Measurements from ENCODE around the gene UPK1A.

UPK1A gene

DNA sequence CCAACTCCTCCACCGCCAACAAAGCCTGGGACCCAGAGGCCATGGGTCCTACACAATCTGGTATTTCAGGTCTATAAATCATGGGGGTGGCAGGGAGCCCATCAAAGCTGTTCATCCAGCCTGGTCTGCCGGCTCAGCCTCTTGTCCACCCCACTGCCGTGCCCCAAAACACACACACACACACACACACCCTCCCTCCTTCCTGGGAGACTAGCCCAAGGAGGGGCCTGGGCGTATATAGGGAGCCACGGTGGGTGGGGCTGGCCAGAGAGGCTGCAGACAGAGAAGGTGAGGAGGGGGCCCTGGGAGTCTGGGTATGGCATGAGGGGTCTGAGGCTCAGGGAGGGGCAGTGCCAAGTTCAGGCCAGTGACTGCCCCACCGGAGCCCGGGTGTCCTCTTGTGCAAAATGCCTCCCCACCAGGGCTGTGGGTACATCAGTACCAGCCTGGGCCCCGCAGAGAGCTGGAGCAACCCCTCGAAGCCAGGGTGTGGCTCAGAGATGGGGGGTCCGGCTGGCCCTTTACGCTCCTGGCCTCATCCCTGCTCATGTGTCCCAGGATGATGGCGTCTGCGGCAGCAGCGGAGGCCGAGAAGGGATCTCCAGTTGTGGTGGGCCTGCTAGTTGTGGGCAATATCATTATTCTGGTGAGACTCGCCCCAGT, at the start of gene UPK1A:
Gene UPK1A (plus strand): TSS at position 267 of the 663 bp plus-strand sequence. CDS start 296 bp downstream, at position 563.
- no peak for ATAC-seq

DNA sequence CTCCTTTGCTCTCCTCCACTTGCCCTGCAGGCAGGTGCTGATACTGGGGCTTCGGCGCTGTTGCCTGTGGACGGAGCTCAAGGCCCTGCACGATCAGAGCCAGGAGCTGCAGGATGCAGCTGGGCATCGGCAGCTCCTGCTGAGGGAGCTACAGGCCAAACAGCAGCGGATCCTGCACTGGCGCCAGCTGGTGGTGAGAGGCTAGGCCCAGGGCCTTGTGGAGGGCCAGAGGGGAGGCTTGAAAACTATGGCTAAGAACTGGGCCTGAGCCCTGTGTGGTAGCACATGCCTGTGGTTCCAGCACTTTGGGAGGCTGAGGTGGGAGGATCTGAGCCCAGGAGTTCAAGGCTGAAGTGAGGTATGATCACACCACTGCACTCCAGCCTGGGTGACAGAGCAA, 47.5 kb upstream of the UPK1A start:
- ATAC-seq, result no peak

DNA sequence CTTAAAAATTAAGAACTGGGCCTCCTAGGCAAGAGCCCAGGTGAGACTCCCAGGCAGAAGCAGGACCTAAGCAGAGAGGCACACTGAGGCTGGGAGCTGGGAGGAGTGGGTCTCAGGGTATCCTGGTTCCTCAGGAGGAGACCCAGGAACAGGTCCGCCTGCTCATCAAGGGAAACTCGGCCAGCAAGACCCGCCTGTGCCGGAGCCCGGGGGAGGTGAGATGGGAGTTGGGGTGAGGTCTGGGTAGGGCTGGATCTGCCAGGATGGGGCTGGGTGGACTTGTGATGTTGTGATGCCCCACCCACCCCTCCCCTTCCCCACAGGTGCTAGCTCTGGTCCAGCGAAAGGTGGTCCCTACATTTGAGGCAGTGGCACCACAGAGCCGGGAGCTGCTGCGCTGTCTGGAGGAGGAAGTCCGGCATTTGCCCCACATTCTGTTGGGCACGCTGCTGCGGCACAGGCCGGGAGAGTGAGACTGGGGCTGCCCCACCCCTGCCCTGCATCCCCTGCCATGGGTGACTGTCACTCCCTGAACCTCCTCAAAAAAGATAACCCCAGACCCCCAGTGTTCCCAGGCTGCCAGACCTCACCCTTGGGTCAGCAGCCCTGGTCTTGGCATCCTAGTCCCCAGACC, 46.9 kb upstream of the UPK1A start:
- ATAC-seq, result no peak

DNA sequence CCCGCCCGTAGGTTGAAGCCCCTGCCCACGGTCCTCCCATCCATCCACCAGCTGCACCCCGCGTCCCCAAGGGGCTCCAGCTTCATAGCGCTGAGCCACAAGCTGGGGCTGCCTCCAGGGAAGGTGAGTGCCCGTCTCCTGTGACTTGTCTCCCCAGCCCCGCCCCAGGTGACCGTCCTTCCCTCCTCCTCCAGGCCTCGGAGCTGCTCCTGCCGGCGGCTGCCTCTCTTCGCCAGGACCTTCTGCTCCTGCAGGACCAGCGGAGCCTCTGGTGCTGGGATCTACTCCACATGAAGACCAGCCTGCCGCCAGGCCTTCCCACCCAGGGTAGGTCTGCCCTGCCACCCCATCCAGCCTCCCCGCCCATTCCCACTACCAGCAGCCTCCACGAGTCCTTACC, 46.3 kb upstream of the UPK1A start:
- no peak for ATAC-seq

DNA sequence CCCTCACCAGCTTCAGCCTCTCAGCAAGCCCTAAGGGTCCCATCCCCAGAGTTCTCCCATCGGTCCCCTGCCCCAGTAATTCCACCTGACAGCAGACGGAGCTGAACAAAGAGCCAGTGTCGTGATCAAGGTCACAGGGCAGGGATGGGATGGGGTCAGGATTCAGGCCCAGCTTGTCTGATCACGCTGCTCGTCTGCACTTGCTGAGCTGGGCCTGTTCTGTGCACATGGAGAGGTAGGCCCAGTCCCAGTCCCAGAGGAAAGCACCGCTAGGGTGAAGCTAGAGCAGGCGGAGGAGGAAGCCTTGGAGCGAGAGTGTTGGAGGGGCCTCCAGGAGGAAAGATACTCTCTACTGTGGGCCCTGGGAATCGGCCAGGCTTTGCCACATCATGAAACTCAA, 44.6 kb upstream of the UPK1A start:
- ATAC-seq, result no peak

DNA sequence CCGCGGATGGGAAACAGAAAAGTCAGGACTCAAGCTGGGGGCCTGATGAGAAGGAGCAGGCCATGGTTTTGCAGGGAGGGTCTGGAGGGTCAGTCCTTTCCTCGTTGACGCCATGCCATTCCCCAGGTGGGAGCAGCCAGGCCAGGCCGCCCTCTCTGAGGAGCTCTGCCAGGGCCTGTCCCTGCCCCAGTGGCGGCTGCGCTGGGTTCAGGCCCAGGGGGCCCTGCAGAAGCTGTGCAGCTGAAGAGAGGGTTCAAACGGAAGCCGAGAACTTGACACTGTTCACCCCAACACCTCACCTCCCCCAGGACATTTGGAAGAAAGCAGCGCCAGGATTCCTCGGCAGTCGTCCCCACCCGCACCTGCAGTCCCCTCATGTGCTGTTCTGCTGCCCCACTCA, 43.6 kb upstream of the UPK1A start:
- no peak for ATAC-seq

DNA sequence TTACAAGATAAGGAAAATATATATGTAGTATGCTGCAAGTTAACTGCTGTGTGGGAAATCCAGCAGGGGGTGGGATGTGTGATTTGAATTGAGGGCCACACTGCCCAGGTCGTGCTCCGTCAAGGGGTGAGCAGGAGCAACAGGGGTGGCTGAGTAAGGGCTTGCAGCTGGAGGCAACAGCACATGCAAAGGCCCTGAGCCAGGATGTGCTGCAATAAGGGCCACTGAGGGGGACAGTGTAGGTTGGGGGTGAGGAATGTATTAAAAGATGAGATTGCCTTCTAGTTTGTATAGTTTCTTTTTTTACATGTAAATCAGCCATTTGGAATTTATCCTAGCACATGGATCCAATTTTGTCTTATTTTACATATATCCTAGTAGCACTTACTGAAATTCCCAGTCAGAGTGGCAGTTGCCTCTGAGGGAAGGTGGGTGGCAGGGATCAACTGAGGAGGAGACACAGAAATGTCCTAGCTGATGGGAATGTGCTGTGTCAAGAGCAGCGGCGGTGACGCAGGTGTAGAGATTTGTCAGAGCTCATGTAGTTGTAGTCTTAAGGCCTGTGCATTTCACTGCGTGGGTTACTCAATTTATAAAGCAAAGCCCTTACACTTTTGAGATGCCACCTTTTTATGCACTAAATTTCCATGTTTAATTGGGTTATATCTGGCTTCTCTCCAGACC, 42.8 kb upstream of the UPK1A start:
- ATAC-seq, result no peak

DNA sequence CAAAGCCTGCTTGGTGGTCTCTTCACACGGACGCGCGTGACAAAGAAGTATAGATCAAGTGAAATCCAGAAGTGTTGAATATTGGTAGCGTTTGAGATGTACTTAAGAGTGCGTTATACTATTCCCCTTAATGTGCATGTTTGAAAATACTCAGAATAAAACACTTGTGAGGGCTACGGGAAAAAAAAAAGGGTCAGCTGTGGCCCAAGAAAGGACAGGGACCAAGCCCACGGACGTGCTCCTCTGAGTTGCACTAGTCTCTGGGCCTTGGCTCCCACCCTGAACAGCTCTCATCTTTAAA, 38.1 kb upstream of the UPK1A start:
- ATAC-seq, result no peak

DNA sequence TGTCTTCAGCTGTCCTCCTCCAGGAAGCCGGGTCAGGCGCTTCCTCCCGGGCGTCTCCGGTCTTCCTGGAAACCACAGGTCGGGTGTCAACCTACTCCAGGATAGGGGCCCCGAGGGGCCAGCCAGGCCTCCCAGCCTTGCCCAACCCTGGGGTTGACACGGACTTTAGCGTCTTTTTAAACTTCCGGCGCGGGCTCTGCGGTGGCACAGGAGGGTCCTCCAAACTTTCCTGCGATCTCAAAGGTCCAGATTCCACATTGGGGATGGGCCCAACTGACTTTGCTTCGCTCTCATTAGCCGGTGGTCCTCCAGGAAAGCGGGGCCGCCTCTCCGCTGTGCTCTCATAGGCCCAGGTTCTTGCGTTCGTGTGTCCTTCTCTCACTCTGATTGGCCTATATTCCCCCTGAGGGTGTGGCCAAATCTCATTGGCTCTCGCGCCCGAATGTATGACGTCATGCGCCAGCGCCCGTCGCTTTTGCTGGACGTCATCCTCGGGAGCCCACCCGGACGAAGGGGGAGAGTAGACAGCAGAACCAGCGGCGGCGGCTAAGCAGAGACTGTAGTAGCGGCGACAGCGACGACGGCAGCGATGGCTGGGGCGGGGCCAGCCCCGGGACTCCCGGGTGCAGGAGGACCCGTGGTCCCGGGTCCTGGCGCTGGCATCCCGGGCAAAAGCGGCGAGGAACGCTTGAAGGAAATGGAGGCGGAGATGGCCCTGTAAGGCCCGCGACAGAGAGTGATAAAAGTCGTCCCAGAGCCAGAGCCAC, 37.6 kb upstream of the UPK1A start, which contains the start of gene RBM42:
Gene RBM42 (plus strand): TSS at position 472 of the 767 bp plus-strand sequence. CDS start 118 bp downstream, at position 590.
- ATAC-seq, result peak; percentile 100

DNA sequence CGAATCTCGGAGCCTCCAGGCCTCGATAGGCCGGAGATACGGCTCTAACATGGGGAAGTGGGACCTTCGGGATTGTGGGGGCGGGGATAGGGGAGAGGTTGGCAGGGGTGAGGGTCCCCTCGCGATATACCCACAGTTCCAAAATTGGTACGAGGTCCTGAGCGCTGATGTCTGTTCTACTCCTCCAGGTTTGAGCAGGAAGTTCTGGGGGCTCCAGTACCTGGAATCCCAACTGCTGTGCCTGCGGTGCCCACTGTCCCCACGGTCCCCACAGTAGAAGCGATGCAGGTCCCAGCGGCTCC, 37.0 kb upstream of the UPK1A start:
- ATAC-seq, result no peak

DNA sequence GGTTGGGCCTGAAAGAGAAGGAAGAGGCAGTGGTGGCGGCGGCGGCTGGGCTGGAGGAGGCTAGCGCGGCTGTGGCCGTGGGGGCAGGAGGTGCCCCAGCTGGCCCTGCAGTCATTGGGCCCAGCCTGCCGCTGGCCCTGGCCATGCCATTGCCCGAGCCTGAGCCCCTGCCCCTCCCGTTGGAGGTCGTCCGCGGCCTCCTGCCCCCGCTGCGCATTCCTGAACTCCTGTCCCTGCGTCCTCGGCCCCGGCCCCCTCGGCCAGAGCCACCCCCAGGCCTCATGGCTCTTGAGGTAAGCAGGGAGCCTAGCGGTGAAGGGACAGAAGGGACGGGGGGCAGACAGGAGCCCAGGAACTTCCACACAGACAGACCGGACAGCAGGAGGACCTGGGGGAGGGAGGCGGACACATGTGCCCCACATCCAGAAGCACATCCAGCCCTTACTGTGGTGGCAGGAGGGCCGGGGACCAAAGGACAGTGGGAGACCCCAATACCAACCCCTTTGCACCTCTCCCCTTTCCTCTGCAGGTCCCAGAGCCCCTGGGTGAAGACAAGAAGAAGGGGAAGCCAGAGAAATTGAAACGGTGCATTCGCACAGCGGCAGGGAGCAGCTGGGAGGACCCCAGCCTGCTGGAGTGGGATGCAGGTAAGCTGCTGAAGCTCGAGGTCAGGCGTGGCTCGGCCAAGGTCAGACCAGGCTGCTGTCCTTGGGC, 32.4 kb upstream of the UPK1A start:
- ATAC-seq, result no peak

DNA sequence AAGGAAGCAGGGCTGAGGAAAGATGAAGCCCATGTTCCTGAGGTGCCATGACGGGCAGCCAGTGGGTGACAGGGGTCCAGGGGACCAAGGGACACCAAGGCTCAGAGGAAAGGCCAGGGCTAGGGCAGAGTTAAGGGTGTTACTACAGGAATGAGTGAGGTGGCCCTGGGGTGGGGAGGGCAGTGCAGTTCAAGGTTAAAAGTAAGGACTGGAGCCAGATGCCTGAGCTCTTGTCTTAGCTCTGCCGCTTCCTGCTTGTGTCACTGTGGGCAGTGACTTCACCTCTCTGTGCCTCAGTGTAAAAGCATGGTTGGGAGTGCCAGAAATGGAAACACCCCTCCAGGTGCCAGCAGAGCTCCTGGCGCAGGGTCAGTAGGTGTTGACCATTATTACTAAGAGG, 29.7 kb upstream of the UPK1A start:
- no peak for ATAC-seq

DNA sequence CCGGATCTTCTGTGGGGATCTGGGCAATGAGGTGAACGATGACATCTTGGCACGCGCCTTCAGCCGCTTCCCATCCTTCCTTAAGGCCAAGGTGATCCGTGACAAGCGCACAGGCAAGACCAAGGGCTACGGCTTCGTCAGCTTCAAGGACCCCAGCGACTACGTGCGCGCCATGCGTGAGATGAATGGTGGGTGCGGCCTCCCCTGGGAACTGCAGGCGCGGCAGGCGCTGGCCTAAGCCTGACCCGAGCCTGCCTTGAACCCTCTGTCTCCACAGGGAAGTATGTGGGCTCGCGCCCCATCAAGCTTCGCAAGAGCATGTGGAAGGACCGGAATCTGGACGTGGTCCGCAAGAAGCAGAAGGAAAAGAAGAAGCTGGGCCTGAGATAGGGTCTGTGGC, 29.2 kb upstream of the UPK1A start:
- ATAC-seq, result no peak

DNA sequence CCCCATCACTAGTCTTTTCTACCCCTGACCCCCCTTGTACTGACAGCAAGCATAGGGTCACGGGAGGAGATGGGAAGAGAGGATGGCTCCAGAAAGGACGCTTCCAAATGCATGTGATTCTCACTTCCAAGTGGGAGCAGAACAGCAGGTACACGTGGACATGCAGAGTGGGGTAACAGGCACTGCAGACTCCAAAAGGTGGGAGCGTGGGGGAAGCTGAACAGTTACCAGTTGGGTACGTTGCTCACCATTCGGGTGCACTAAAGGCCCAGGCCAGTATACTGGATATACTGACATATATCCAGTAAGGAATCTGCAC, 27.0 kb upstream of the UPK1A start:
- no peak for ATAC-seq

DNA sequence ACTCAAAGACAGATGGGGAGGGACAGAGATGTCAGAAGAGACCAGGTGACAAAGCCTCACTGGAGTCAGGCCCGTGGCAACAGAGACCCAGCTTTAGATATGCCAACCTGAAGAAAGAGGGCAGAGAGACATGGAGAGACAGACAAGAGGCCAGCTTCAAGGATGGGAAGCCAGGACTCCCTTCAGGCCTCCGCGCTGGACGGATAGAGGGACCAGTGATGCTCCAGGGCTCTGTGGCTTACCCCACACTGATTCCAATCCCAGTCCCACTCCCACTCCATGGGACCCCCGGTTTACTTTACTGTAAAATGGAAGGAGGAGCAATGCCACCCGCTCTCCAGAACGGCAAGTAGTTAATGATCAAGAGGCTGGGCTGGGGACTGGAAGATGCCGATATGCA, 26.5 kb upstream of the UPK1A start:
- ATAC-seq, result no peak

DNA sequence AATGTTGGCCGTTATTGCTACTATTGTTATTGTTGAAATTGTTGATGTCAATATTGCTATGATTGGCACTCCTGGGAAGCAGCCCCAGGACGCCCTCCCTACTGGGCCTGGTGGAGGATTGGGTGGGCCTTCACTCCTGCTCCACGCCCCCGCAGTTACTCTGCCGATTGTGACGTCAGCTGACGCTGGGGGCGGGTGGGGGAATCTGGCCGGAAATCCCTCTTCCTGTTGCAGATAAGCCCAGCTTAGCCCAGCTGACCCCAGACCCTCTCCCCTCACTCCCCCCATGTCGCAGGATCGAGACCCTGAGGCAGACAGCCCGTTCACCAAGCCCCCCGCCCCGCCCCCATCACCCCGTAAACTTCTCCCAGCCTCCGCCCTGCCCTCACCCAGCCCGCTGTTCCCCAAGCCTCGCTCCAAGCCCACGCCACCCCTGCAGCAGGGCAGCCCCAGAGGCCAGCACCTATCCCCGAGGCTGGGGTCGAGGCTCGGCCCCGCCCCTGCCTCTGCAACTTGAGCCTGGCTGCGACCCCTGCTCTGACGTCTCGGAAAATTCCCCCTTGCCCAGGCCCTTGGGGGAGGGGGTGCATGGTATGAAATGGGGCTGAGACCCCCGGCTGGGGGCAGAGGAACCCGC, 24.7 kb upstream of the UPK1A start, which contains the start of gene ETV2:
Gene ETV2 (plus strand): TSS at position 231 of the 637 bp plus-strand sequence. CDS start 716 bp downstream, outside the sequence.
- ATAC-seq, result no peak

DNA sequence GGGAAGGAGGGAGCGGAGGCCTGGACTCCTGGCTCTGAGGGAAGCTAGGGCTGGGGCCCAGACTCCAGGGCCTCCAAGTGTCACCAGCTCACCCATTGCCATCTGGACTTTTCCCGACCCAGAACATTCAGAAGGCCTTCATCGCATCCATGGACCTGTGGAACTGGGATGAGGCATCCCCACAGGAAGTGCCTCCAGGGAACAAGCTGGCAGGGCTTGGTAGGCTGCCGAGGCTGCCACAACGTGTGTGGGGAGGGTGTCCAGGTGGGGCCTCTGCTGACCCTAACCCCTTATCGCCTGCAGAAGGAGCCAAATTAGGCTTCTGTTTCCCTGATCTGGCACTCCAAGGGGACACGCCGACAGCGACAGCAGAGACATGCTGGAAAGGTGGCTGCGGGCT, 24.0 kb upstream of the UPK1A start:
- ATAC-seq, result no peak

DNA sequence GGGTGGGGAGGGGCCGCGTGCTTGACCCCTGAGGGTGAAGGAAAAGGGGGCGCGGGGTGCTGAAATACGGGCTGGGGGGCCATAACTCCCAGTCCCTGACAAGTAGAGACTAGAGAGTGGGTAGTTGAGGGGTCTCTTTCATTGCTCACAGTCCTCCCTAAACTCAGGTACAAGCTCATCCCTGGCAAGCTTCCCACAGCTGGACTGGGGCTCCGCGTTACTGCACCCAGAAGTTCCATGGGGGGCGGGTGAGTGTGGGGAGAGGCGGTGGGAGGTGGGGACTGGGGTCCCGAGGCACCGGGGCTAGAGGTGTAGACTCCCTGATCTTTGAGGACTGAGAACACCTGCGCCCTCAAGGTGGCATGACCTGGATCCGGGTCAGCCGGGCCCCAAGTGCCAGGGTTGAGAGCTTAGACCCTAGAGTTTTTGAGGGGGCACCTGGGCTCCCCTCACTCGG, 23.5 kb upstream of the UPK1A start:
- no peak for ATAC-seq

DNA sequence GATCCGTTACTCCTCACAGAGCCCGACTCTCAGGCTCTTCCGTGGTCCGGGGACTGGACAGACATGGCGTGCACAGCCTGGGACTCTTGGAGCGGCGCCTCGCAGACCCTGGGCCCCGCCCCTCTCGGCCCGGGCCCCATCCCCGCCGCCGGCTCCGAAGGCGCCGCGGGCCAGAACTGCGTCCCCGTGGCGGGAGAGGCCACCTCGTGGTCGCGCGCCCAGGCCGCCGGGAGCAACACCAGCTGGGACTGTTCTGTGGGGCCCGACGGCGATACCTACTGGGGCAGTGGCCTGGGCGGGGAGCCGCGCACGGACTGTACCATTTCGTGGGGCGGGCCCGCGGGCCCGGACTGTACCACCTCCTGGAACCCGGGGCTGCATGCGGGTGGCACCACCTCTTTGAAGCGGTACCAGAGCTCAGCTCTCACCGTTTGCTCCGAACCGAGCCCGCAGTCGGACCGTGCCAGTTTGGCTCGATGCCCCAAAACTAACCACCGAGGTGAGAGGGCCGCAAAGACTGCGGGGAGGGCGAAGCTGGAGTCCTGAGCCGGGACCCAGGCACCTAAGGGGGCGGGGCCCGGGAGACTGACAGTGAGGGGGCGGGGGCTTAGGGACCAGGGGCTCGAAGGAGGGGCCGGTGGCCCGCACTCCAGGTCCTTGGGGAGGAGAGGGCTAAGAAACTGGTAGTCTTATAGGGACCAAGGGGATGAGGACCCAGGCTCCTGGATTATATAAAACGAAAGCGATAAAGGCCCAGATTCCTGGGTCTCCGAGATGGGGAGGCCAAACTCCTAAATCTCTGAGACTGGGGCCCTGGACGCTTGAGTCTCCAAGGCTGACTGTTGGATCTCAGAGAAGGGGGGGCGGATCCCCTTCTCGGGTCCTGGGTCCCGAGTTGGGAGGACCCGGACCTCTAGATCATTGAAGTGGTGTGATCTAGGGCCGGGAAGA, 22.8 kb upstream of the UPK1A start:
- peak; percentile 34 to 44 for ATAC-seq

DNA sequence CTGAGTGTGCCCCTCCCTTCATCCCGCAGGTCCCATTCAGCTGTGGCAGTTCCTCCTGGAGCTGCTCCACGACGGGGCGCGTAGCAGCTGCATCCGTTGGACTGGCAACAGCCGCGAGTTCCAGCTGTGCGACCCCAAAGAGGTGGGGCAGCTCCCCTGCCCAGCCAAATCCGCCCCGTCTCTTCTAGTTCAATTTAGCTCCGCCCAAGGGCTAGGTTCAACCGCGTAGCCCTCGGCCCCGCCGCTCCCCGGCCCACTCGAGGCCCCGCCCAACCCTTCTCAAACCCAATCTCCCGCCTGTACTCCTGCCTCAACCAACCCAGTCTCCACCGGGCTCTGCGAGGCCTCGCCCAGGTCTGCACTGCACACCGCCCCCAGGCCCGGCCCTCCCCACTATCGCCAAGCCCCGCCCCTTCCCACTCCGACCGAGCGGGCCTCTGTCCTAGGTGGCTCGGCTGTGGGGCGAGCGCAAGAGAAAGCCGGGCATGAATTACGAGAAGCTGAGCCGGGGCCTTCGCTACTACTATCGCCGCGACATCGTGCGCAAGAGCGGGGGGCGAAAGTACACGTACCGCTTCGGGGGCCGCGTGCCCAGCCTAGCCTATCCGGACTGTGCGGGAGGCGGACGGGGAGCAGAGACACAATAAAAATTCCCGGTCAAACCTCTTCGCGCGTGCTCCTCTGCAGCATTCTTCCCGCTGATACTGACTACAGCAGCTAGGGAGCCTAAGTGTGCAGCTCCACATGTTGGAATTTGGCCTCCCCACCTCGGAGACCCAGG, 21.9 kb upstream of the UPK1A start:
- peak; percentile 85 to 88 for ATAC-seq
